ENCODE results near the gene BCAS1. TPM values are rescaled to one million over a fixed set of nuclear protein-coding genes. Genes with fewer than 3 reads are reported as not detected.

BCAS1 gene
- total and polyA plus RNA-seq, 2 donors (not counting 3 experiments of a cell fraction or from before 2014, with no cell fraction given): not detected

DNA sequence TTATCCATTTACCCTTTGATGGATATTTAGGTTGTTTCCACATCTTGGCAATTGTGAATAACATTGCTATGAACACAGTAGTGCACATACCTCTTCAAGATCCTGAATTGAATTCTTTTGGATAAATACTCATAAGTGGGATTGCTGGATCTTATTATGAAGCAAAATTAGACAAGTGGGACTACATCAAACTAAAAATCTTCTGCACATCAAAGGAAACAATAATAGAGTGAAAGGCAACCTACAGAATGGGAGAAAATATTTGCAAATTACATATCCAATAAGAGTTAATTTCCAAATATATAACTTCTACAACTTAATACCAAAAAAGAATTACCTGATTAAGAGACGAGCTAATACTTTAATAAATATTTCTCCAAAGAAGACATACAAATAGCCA is 38.4 kb upstream of the BCAS1 start:
- CTCF ChIA-PET: interaction anchor here (0.6 to 1.5 kb wide), 3 partner anchors 10 to 79 kb away, joined by 3 read pairs; no protein-coding TSS in a partner anchor
- POLR2A ChIA-PET: no interaction called here
- dilution Hi-C loops (cut with MboI; ENCODE audit: extremely low pct_ligation_motif_present, low sequenced_read_pairs): no loop called here
- H4K20me1 ChIP-seq (replicated peaks; ENCODE audit: control insufficient read depth, extremely low read depth, insufficient read depth, low read length): no peaks in the 10 kb centered on the region
- no peaks in the 10 kb centered on the region for H3K9me1 ChIP-seq (replicated peaks; ENCODE audit: control insufficient read depth, extremely low read depth, insufficient read depth, low read length)
- no TSS peak for BruUV-seq (replicated peaks)
- DNase-seq (ENCODE audit: low read depth, low spot score) (no peak), FAIRE-seq (no peak)
- no peak overlapping the region for H3K4me3 ChIP-seq (replicated peaks in 1 of 3; ENCODE audit: insufficient read depth in 1 of 3, low read depth in 1 of 3, low read length in 3 of 3)
- TF ChIP-seq, protein P1, sequence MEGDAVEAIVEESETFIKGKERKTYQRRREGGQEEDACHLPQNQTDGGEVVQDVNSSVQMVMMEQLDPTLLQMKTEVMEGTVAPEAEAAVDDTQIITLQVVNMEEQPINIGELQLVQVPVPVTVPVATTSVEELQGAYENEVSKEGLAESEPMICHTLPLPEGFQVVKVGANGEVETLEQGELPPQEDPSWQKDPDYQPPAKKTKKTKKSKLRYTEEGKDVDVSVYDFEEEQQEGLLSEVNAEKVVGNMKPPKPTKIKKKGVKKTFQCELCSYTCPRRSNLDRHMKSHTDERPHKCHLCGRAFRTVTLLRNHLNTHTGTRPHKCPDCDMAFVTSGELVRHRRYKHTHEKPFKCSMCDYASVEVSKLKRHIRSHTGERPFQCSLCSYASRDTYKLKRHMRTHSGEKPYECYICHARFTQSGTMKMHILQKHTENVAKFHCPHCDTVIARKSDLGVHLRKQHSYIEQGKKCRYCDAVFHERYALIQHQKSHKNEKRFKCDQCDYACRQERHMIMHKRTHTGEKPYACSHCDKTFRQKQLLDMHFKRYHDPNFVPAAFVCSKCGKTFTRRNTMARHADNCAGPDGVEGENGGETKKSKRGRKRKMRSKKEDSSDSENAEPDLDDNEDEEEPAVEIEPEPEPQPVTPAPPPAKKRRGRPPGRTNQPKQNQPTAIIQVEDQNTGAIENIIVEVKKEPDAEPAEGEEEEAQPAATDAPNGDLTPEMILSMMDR (IDR thresholded peaks at IDR 0.05; ENCODE audit: extremely low read depth in 1 of 2, insufficient read depth in 1 of 2, low read depth in 1 of 2, low read length in 2 of 2): no peak
- no peak for TF ChIP-seq POLR2AphosphoS5 (IDR thresholded peaks at IDR 0.05; ENCODE audit: insufficient read depth, low read depth, low read length)
- TF ChIP-seq, protein P2, sequence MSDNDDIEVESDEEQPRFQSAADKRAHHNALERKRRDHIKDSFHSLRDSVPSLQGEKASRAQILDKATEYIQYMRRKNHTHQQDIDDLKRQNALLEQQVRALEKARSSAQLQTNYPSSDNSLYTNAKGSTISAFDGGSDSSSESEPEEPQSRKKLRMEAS (IDR thresholded peaks at IDR 0.05; ENCODE audit: insufficient read depth, insufficient read length): no peak
- no peak for TF ChIP-seq GATA2 (IDR thresholded peaks at IDR 0.05; ENCODE audit: insufficient read depth, insufficient read length, low read depth, low read length)
- no peak for TF ChIP-seq FOS (IDR thresholded peaks at IDR 0.05; ENCODE audit: borderline replicate concordance, insufficient read depth, low read length)
- TF ChIP-seq MYC (IDR thresholded peaks at IDR 0.05; ENCODE audit: low read depth, low read length): no peak
- no peak for TF ChIP-seq POLR2A (IDR thresholded peaks at IDR 0.05; ENCODE audit: low read depth, low read length)
- TF ChIP-seq JUN (IDR thresholded peaks at IDR 0.05; ENCODE audit: borderline replicate concordance, insufficient read depth, insufficient read length, low read depth): no peak
- no peak for TF ChIP-seq EZH2 (IDR thresholded peaks at IDR 0.05; ENCODE audit: borderline replicate concordance, low read depth, low read length, severe bottlenecking)
- no peaks in the 10 kb centered on the region for H3K36me3 ChIP-seq (ENCODE audit: control insufficient read depth in 2 of 2, extremely low read depth in 1 of 2, insufficient read depth in 2 of 2, low read length in 2 of 2)
- H2AFZ ChIP-seq (ENCODE audit: low read depth, low read length): no peak overlapping the region
- peaks cover 0 to 3% of the 10 kb centered on the region in 2 experiments for H3K27me3 ChIP-seq (ENCODE audit: control insufficient read depth in 2 of 2, insufficient read depth in 2 of 2, low read length in 2 of 2)
- intact Hi-C loops (cut with micrococcal nuclease): no loop called here
- no peak overlapping the region for H3K4me2 ChIP-seq (ENCODE audit: insufficient read depth, low read length)
- no peaks in the 10 kb centered on the region for H3K9me3 ChIP-seq (replicated peaks; ENCODE audit: control insufficient read depth, insufficient read depth, low read length)
- no peak overlapping the region for H3K27ac ChIP-seq (ENCODE audit: insufficient read depth, low read depth, low read length)
- no peak overlapping the region for H3K9ac ChIP-seq (replicated peaks; ENCODE audit: extremely low read depth, insufficient read depth, low read length)
- H3K4me1 ChIP-seq (ENCODE audit: control insufficient read depth, extremely low read depth, insufficient read depth, low read length): no peaks in the 10 kb centered on the region
- no peaks in the 10 kb centered on the region for H3K79me2 ChIP-seq (ENCODE audit: control insufficient read depth, insufficient read depth, low read length)
